Large intestine (tissue), 3 donors: ENCODE data around the gene PLEKHA5. TPM values are rescaled to one million over a fixed set of nuclear protein-coding genes. Genes with fewer than 3 reads are reported as not detected.

ENCODE experiments used
- DNase-seq, 2 donors: peaks; one replicate each; pipeline versions ENCODE4 v3.0.0 to v3.0.0-alpha.2; 2013
- H3K27ac ChIP-seq: one replicate; pipeline ENCODE4 v1.5.1; 2013; ENCODE audit warnings: low read length
- H3K27me3 ChIP-seq: 2 replicates; pipeline ENCODE4 v1.6.1; 2013; ENCODE audit warnings: low read length; ENCODE audit not compliant: control insufficient read depth, insufficient read depth
- H3K36me3 ChIP-seq: 2 replicates; pipeline ENCODE4 v1.6.1; 2013; ENCODE audit warnings: low read length; ENCODE audit not compliant: control insufficient read depth, insufficient read depth
- H3K4me1 ChIP-seq: one replicate; pipeline ENCODE4 v1.6.1; 2013; ENCODE audit warnings: low read length; ENCODE audit not compliant: control insufficient read depth, insufficient read depth
- H3K4me3 ChIP-seq: one replicate; pipeline ENCODE4 v1.5.1; 2013; ENCODE audit warnings: low read length
- H3K9me3 ChIP-seq: one replicate; pipeline ENCODE4 v1.6.1; 2013; ENCODE audit warnings: mild to moderate bottlenecking, low read depth, low read length, moderate library complexity; ENCODE audit not compliant: control insufficient read depth
- WGBS: methylation state at CpG from one replicate; pipeline ENCODE4 v1.1.5; 2013; ENCODE audit warnings: low lambda C conversion rate; ENCODE audit not compliant: insufficient coverage; 5-methylcytosine and 5-hydroxymethylcytosine counted together
- polyA plus RNA-seq: library from polyadenylated mRNA; unstranded; fragments of 120-200 nt; gene quantifications from one replicate; pipeline ENCODE4 v1.2.1, GENCODE V29; 2013

PLEKHA5 gene
- polyA plus RNA-seq, 1 donor: 43.8 TPM

DNA sequence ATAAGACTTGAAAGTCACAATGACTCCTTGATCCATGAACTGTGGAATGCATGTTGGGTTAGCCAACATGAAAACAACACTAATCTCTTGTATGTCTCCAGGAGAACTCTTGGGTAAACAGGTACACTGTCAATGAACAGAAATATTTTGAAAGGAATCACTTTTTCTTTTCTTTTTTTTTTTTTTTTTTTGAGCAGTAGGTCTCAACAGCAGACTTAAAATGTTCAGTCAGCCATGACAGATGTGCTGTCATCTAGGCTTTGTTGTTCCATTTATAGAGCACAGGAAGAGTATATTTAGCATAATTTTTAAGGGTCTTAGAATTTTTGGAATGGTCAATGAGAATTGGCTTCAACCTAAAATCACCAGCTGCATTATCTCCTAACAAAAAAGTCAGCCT lies 2.3 kb upstream of the PLEKHA5 start:
- Histone ChIP-seq H3K9me3 (peaks cover 9% of the 10 kb centered on the region), H3K4me1 (peaks cover 2% of the 10 kb centered on the region), H3K27me3 (no peaks in the 10 kb centered on the region), H3K36me3 (no peaks in the 10 kb centered on the region), H3K27ac (no peak overlapping the region), H3K4me3 (no peak overlapping the region)
- DNase-seq: no peak

DNA sequence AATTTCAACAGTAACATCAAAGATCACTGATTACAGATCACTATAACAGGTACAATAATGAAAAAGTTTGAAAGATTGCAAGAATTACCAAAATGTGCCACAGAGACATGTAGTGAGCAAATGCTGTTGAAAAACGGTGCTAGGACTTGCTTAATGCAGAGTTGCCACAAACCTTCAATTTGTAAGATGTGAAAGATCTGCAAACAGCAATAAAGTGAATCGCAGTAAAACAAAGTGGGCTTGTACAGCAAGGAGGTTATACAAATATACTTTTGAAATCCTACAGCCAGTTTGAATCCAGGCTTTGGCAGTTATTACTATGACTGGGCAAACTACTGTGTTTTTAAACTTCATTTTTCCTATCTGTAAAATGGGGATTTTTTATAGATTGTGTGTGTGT lies 1.0 kb upstream of the PLEKHA5 start:
- Histone ChIP-seq H3K9me3 (peaks cover 9% of the 10 kb centered on the region), H3K4me3 (no peak overlapping the region), H3K4me1 (peaks cover 5% of the 10 kb centered on the region), H3K27me3 (no peaks in the 10 kb centered on the region), H3K36me3 (no peaks in the 10 kb centered on the region), H3K27ac (no peak overlapping the region)
- WGBS: no CpG with 5 or more reads among the region's 2 CpGs
- DNase-seq: peak in 1 of 2 donors; percentile 31

- Histone ChIP-seq H3K27me3 (no peaks in the 10 kb centered on the region), H3K4me3 (peak overlapping the region; percentile 39), H3K4me1 (peaks cover 5% of the 10 kb centered on the region), H3K9me3 (peaks cover 9% of the 10 kb centered on the region), H3K36me3 (no peaks in the 10 kb centered on the region), H3K27ac (peak overlapping the region; percentile 71)
- WGBS: 20% methylated on average over 2 of the region's 12 CpGs
- DNase-seq: peak; percentile 4 to 66
Measured at GRCh38 chr12:19129122-19129485, 429 bp upstream of the PLEKHA5 start.

DNA sequence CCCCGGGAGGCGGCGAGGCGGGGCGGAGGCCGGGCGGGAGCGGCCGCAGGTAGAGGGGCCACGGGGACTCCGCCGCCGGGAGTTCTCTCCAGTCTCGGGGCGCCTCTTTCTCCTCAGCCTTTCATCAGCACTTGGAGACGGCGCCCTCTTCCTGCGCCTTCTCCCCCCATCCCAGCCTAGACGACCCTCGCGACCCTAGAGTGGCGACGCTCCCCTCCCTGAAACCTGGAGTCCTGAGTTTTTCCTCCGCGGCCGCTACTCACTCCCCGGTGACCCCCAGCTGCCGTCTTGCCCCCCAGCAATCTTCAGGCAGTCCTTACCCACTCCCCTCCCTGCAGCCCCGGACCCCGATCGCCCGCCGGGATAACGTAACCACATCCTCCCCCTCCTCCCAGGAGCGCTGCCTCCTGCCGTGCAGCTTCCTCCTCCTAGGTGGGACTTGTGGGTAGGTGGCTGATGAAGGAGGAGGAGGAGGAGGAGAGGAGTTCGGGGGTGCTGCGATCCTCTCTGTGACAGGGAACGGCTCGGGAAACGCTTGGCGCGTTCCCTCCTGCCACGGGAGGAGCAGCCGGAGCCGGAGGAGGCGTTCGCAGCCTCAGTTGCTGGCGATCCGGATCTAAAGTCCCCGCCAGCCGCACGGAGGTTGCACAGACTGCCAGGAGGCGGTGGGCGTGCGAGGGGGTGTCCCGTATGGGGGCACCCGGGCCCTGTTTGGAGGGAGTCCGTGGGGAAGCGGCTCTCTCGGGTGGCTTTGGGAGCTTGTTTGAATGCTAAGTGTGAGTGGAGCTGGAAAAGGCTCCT lies 891 bp downstream of the PLEKHA5 start:
- peak overlapping the region; percentile 91 for H3K4me3 ChIP-seq
- peak; percentile 24 to 73 for DNase-seq
- no peaks in the 10 kb centered on the region for H3K27me3 ChIP-seq
- H3K4me1 ChIP-seq: peaks cover 5% of the 10 kb centered on the region
- peaks cover 9% of the 10 kb centered on the region for H3K9me3 ChIP-seq
- H3K36me3 ChIP-seq: no peaks in the 10 kb centered on the region
- WGBS: no CpG with 5 or more reads among the region's 61 CpGs
- H3K27ac ChIP-seq: peak overlapping the region; percentile 87

DNA sequence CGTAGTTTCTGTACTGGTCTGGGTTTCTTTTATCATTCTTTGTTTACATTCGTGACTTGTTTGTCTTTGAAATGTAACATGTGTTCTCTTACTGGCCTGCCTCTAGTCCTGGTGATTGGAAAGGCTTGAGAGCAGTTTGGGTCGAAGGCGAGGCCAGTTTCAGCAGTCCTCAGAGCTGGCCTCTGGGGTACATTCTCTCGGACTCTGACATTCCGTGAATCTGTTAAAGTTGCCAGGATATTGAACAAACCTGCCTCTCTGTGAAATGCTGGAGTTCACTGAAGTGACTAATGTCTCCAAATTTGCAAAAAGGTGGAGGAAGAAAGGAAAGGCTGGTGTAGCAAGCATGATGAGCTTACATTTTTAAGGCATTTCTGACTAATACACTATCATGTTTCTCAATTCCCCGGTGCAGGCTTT lies 1.5 kb downstream of the PLEKHA5 start:
- Histone ChIP-seq H3K4me1 (peaks cover 5% of the 10 kb centered on the region), H3K27me3 (no peaks in the 10 kb centered on the region), H3K27ac (peak overlapping the region; percentile 87), H3K9me3 (peaks cover 5% of the 10 kb centered on the region), H3K36me3 (peaks cover 4% of the 10 kb centered on the region), H3K4me3 (peak overlapping the region; percentile 91)
- peak; percentile 20 to 64 for DNase-seq
- no CpG with 5 or more reads among the region's 7 CpGs for WGBS

DNA sequence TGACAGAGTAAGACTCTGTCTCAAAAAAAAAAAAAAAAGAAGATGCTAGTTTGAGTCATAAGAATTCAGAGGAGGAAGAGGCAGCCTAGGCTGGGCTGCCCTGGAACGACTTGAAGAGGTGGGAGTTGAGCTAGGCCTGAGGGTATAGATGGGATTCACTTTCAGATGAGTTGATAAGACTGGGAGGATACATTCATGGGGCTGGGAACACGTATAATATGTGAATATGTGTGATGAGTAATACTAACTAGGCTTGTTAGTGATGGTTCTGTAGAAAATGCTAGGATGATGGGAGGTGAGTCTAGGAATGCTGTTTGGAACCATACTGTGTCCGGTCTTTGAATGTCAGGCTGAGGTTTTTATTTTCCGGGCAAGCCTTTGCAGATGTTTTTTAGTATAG lies 9.0 kb downstream of the PLEKHA5 start:
- Histone ChIP-seq H3K27me3 (no peaks in the 10 kb centered on the region), H3K36me3 (peaks cover 19% of the 10 kb centered on the region), H3K4me1 (no peaks in the 10 kb centered on the region), H3K9me3 (no peaks in the 10 kb centered on the region), H3K4me3 (no peak overlapping the region), H3K27ac (no peak overlapping the region)
- whole genome bisulfite sequencing: no CpG with 5 or more reads among the region's 4 CpGs
- DNase-seq: no peak

DNA sequence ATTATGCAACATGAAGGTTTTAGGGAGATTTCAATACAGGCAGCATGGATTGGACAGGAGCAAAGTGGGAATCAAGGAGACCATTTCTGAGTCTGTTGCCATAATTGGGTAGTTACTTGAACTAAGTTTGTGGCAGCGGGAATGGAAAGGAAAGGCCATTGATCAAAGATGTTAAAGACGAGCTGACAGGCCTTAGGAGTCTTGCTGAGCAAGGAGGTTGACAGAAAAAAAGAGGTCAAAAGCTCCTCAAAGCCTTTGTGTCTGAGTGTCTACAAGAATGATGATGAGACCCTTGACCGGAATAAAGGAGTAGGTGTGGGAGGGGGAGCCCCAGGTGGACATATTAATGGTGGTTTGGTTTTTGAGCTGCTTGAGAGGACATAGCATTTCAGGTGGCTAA lies 9.4 kb downstream of the PLEKHA5 start:
- peaks cover 19% of the 10 kb centered on the region for H3K36me3 ChIP-seq
- DNase-seq: no peak
- WGBS: no CpG with 5 or more reads among the region's 3 CpGs
- H3K4me3 ChIP-seq: no peak overlapping the region
- no peak overlapping the region for H3K27ac ChIP-seq
- H3K27me3 ChIP-seq: no peaks in the 10 kb centered on the region
- no peaks in the 10 kb centered on the region for H3K9me3 ChIP-seq
- no peaks in the 10 kb centered on the region for H3K4me1 ChIP-seq

GRCh38 chr12:19139615-19140194 lies 10.2 kb downstream of the PLEKHA5 start:
- H3K4me1 ChIP-seq: no peaks in the 10 kb centered on the region
- no peaks in the 10 kb centered on the region for H3K9me3 ChIP-seq
- WGBS: 67% methylated on average over 2 of the region's 3 CpGs
- DNase-seq: no peak
- no peak overlapping the region for H3K4me3 ChIP-seq
- no peaks in the 10 kb centered on the region for H3K27me3 ChIP-seq
- no peak overlapping the region for H3K27ac ChIP-seq
- H3K36me3 ChIP-seq: peaks cover 19% of the 10 kb centered on the region

DNA sequence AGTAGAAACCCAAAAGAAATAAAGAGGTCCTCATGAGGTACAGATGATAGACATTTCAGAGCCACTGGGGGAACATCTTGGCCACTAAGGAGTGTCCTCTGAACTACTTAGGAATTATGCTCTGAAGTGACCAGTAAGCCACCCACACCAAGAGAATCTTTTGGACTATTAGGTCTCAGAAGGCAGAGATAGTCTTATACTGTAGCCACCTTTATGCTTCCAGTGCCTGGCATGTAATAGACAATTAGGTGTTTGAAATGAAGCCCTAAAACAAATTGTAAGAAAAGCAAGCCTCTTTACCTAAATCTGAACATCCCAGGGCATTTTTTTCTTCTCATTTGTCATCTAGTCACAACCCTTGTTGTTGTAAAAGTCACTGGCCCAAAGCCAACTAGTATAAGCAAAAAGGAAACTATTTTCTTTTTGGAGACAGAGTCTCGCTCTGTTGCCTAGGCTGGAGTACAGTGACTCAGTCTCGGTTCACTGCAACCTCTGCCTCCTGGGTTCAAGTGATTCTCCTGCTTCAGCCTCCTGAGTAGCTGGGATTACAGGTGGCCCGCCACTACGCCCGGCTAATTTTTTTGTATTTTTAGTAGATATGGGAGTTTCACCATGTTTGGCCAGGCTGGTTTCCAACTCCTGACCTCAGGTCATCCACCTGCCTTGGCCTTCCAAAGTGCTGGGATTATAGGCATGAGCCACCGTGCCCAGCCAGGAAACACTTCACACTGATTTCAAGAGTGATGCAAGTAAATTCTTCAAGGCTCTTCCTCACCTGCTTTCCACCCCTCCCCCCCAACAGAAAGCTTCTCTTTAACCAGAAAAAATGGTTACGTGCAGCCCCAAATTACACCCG lies 11.1 kb downstream of the PLEKHA5 start:
- 100% methylated on average over 1 of the region's 8 CpGs for WGBS
- Histone ChIP-seq H3K4me1 (peaks cover 6% of the 10 kb centered on the region), H3K4me3 (no peak overlapping the region), H3K36me3 (peaks cover 19% of the 10 kb centered on the region), H3K9me3 (no peaks in the 10 kb centered on the region), H3K27ac (no peak overlapping the region), H3K27me3 (no peaks in the 10 kb centered on the region)
- no peak for DNase-seq

- Histone ChIP-seq H3K36me3 (peaks cover 14% of the 10 kb centered on the region), H3K27me3 (no peaks in the 10 kb centered on the region), H3K4me3 (no peak overlapping the region), H3K27ac (no peak overlapping the region), H3K4me1 (peaks cover 11% of the 10 kb centered on the region), H3K9me3 (no peaks in the 10 kb centered on the region)
- DNase-seq: no peak
- no CpG with 5 or more reads among the region's 2 CpGs for WGBS
Measured at GRCh38 chr12:19142499-19142898, 13.0 kb downstream of the PLEKHA5 start.
